T-helper 1 cell treated with Interleukin-12 subunit alpha and Interleukin-12 subunit beta and Interleukin-4 antibody, amounts not matched to agents 30 ng/mL and 1 ng/mL, for 36 hours (primary cell): ENCODE measurements around the gene C11orf86. TPM values are rescaled to one million over a fixed set of nuclear protein-coding genes. Genes with fewer than 3 reads are reported as not detected.

Experiments used
- intact Hi-C: fragments of 100-400 bp; cut with micrococcal nuclease; formaldehyde crosslinking; loops from one replicate; pipeline ENCODE4 v1.15.1; 2024
- total RNA-seq: library from RNA; stranded (reverse); gene quantifications from 2 replicates; pipeline ENCODE4 v1.2.3, GENCODE V29; 2022

C11orf86 gene
- total RNA-seq, 1 donor from 2014 or later: not detected

- intact Hi-C loops: no loop called here
Observed at GRCh38 chr11:67024410-67024809, 49.3 kb downstream of the C11orf86 start.

GRCh38 chr11:67024966-67025365 is 49.9 kb downstream of the C11orf86 start:
- intact Hi-C loops: no loop called here

- intact Hi-C loops: no loop called here
Observed at GRCh38 chr11:67025750-67026149, 50.6 kb downstream of the C11orf86 start.

Other genes starting within 250 kb of the C11orf86 start
- 0.05 and 0.39 TPM in 2 replicates for gene SPTBN2, start 246.1 kb upstream of the C11orf86 start, total RNA-seq
- 25.5 and 29.1 TPM in 2 replicates for gene RCE1, start 131.9 kb upstream of the C11orf86 start, total RNA-seq
- 19.6 and 20.0 TPM in 2 replicates for gene LRFN4, start 118.2 kb upstream of the C11orf86 start, total RNA-seq
- 8.7 and 9.1 TPM in 2 replicates for gene PC, start 16.9 kb upstream of the C11orf86 start, total RNA-seq
- not detected in 2 replicates for gene SYT12, start 47.8 kb downstream of the C11orf86 start, total RNA-seq
- 0.59 and 0.61 TPM in 2 replicates for gene RHOD, start 81.5 kb downstream of the C11orf86 start, total RNA-seq
- gene KDM2A, start 144.0 kb downstream of the C11orf86 start, total RNA-seq: 148 and 149 TPM in 2 replicates